NCI-H146 (cell line): ENCODE data around the gene DDAH2.
A peak's percentile ranks its signal among the peaks of the same experiment; 100 is the strongest.

Source experiments
- DNase-seq: peaks from one replicate; lab custom pipeline; 2025; lab: John Stamatoyannopoulos, UW

Gene DDAH2

GRCh38 chr6:31728767-31729514 lies at the start of gene DDAH2:
Gene DDAH2, minus strand, starts transcription at chr6:31729299. Its CDS starts 138 bp downstream, at chr6:31729161.
- DNase-seq, result no peak

- DNase-seq, result no peak
These were observed 49.1 kb upstream of the DDAH2 start for GRCh38 chr6:31778193-31778592.

GRCh38 chr6:31777667-31778050 lies 48.6 kb upstream of the DDAH2 start:
- DNase-seq, result no peak

- DNase-seq, result peak; percentile 77
These were observed 48.0 kb upstream of the DDAH2 start, which contains the start of gene VWA7 for GRCh38 chr6:31776989-31777666. Gene VWA7, minus strand, starts transcription at chr6:31777328. Its CDS starts 549 bp downstream, at chr6:31776779.

- DNase-seq, result peak; percentile 77
These were observed 47.4 kb upstream of the DDAH2 start for GRCh38 chr6:31776485-31776988.

- no peak for DNase-seq
These were observed 46.8 kb upstream of the DDAH2 start for GRCh38 chr6:31775633-31776484.

- no peak for DNase-seq
These were observed 46.1 kb upstream of the DDAH2 start for GRCh38 chr6:31775184-31775583.

GRCh38 chr6:31771992-31772358 lies 42.9 kb upstream of the DDAH2 start:
- DNase-seq, result no peak

GRCh38 chr6:31770860-31771259 lies 41.8 kb upstream of the DDAH2 start:
- no peak for DNase-seq

GRCh38 chr6:31769684-31770371 lies 40.7 kb upstream of the DDAH2 start:
- peak; percentile 78 for DNase-seq

GRCh38 chr6:31768363-31769257 lies 39.5 kb upstream of the DDAH2 start:
- DNase-seq, result no peak

- DNase-seq, result no peak
These were observed 38.1 kb upstream of the DDAH2 start for GRCh38 chr6:31767096-31767645.

- DNase-seq, result no peak
These were observed 37.1 kb upstream of the DDAH2 start for GRCh38 chr6:31765910-31766794.

- no peak for DNase-seq
These were observed 36.4 kb upstream of the DDAH2 start for GRCh38 chr6:31765559-31765909.

- no peak for DNase-seq
These were observed 35.1 kb upstream of the DDAH2 start for GRCh38 chr6:31764198-31764597.

- no peak for DNase-seq
These were observed 34.5 kb upstream of the DDAH2 start for GRCh38 chr6:31763619-31763940.

GRCh38 chr6:31762878-31763618 lies 33.9 kb upstream of the DDAH2 start:
- no peak for DNase-seq

- no peak for DNase-seq
These were observed 33.3 kb upstream of the DDAH2 start, which contains the start of gene SAPCD1 for GRCh38 chr6:31762356-31762755. Gene SAPCD1, plus strand, starts transcription at chr6:31762656. Its CDS starts 399 bp downstream, at chr6:31763055.

GRCh38 chr6:31761343-31761742 lies 32.2 kb upstream of the DDAH2 start:
- no peak for DNase-seq
